DMS79 (cell line): ENCODE measurements around the gene PIK3R6.
"Not testable (repeated sequence)": the region's sequence is repeated elsewhere in the genome, so short reads cannot be mapped to it uniquely, and the experiment has no call there.

Source experiments
- DNase-seq: peaks from one replicate; lab custom pipeline; 2025; lab: John Stamatoyannopoulos, UW

Gene PIK3R6

GRCh38 chr17:8825802-8826201 is 41.7 kb downstream of the PIK3R6 start:
- DNase-seq, result no peak

DNA sequence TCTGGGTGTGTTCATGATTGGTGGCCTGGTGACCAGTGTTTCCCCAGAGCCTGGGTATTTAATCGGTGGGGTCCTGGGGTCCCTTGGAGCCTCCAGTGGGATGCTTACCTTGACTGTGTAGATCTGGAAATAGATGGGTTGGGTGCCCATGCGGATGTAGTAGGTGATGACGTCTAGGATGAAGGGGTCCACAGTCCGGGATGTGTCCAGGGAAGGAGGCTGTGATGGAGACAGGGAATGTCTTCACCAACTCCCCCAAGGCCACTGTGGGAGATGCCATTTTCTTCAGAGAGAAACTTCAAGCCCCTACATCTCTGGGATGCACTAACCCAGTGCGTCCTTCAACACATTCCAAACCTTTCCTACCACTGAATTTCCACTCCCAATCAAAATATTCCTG is 44.2 kb downstream of the PIK3R6 start:
- no peak for DNase-seq

DNA sequence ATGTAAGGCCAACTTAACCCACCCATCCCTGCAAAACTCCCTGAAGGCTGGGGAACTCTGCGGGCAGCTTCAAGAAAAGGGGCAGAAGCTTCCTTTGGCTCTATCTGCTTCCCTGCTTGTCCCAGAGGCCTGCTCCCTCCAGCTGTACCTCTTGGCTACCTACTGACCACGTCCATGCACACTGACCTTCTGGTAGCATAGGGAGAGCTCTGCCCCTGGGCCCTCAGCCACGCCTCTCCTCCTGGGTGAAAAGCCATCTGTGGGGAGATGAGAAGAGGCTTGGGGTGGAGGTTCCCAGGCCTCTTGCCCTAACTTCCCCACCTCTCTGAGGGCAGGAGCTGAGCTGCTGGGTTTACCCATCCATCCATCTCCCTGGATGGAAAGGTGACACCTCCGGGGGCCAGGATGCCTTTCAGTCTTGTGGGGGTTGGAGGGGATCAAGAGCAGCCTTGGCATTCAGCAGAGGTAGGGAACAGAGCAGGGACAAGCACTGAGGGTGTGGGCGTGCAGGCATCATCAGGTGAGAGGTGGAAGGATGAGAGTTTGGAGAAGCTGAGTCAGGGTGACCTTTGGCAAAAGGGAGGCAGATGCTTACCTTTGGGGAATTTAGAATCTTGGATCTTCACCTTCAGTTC is 45.0 kb downstream of the PIK3R6 start:
- no peak for DNase-seq

GRCh38 chr17:8821446-8822105 is 45.9 kb downstream of the PIK3R6 start:
- no peak for DNase-seq

- no peak for DNase-seq
Measured at GRCh38 chr17:8820311-8821010, 47.0 kb downstream of the PIK3R6 start.

GRCh38 chr17:8818654-8819330 is 48.7 kb downstream of the PIK3R6 start:
- DNase-seq, result no peak

DNA sequence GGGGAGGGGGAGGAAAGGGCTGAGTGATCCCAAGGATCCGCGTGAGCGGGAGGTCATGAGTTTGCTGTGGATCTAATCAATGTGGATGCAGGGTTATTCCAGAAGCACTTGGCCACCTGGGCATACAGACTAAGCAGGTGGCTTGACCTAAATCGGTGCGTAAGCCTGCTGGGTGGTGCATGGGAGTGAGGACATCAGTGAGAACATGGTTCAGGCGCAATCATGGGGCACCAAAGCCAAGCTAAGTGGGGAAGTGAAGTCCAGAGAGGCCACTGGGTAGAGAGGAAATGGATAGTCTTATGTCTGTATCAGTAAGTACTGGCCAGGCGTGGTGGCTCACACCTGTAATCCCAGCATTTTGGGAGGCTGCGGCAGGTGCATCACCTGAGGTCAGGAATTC is 49.4 kb downstream of the PIK3R6 start:
- DNase-seq, result no peak

DNA sequence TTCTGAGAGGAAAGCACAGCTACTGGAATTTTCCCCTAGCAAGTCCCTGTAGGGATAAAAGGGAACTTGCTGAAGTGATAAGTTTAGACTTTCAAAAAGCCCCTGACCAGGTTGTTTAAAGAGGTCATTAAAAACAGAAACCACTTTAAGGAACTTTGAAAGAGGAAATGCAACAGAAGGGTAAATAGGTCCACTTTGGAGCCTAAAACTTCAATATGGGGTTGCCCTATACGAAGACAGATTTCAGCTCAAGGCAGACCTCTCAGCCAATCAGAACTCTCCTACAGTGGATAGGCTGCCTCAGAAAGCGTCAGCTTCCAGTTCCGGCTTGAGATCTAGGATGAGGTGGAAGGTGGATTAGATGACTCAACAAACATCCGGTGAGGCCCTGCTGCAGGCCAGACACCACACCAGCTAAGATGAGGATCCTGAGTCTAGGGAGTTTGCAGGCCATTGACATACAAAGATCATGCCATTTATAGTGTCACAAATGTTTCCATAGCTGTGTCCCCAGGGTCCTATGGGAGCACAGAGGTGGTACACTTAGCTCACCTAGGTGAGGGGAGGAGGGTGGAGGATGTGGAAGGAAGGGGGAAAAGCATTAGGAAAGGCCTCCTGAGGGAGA is 60.4 kb downstream of the PIK3R6 start:
- no peak for DNase-seq

- DNase-seq, result no peak
Measured at GRCh38 chr17:8806253-8806925, 61.1 kb downstream of the PIK3R6 start.

- DNase-seq, result not testable (repeated sequence)
Measured at GRCh38 chr17:8805396-8805795, 62.1 kb downstream of the PIK3R6 start.

- DNase-seq, result no peak
Measured at GRCh38 chr17:8803531-8804420, 63.7 kb downstream of the PIK3R6 start.

- DNase-seq, result no peak
Measured at GRCh38 chr17:8801135-8801840, 66.2 kb downstream of the PIK3R6 start.

DNA sequence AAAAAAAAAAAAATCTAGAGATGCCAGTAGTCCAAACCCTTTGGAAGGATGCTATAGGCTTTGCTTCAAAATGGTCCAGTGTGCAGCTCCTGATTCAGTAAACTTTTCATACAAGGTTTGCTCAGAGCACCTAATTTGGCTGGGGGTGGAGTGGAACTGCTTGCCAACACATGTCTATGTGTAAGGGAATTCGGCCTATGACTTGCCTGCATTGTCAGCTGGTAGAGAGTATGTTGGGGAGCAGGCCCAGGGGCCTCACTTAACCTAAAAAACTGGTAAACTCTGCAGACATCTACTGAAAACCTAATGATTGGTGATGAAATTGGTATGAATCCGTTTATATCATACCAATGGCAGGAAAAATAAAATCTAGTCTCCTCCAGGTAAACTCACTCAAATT is 66.8 kb downstream of the PIK3R6 start:
- no peak for DNase-seq

DNA sequence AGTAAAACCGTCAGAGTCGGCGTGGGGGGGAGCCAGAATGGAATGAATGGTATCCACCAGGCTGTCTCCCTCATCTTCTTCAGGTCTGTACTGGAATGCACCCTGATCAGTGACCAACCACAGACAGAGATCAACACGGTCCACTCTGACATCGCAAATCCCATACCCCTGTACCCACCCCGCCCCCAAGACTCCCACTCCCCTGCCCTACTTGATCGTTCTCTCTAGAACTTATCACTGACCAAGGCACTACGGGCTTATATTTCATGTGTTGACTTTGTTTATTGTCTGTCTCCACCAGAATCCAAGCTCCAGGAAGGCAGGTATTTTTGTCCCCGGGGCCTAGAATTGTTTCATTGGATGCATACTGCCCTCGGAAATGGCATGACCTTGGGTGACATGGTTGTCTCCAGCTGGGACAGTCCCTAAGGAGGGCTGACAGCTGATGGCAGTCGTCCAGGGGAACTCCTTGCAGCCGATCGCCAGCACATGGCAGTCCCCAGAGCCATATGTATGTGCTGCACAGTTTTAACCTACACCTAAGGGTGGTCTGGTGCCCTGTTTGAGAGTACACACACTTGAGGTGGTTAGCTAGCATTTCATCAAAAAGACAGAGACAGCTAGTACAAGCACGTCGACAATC is 67.8 kb downstream of the PIK3R6 start:
- DNase-seq, result no peak

- DNase-seq, result no peak
Measured at GRCh38 chr17:8798846-8799569, 68.5 kb downstream of the PIK3R6 start, which contains the start of gene MFSD6L. Gene MFSD6L (minus strand): TSS chr17:8799365. CDS start chr17:8799120, 245 bp downstream.

GRCh38 chr17:8798176-8798845 is 69.2 kb downstream of the PIK3R6 start:
- no peak for DNase-seq

DNA sequence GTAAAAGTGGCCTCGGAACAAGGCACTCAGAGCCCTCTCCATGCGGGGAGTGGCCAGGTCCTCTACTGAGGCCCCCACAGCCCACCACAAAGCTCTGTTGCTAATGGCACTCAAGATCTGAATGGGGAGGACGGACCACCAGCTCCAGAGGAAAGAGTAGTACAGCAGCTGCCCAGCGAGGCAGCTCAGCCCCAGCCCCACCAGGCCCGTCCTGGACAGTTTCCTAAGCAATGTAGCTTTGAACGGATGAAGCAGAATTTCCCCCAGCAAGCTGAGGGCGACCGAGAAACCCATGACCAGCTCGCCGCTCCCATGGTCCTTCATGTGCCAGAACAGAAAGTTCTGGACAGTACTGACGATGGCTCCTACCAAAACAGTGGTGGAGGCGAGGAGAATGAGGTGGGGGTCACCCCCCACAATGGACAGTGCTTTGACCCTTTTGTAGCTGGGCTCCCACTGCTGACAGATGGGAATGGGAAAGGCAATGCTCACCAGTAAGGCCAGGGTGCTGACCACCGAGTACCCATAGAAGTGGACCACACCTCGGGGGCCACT is 69.8 kb downstream of the PIK3R6 start:
- DNase-seq, result no peak

DNA sequence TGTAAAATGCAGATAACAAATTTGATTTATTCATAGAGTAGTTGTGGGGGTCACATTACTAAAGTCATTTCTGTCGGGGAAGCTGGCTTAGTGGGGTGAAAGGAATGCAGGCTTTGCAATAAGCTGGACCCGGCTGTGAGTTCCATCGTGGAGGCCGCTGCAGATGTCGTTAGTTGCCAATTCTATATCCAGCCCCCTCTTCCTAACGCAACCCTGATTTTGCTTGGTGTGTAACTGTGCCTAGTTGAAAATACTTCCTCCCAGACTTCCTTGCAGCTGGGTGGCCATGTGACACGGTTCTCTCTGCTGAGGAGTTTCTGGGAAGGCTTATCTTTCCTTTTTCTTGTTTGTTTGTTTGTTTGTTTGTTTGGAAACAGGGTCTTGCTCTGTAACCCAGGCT is 72.8 kb downstream of the PIK3R6 start:
- DNase-seq, result no peak
